A549 (cell line): ENCODE results near the gene RUNDC3A. TPM values are rescaled to one million over a fixed set of nuclear protein-coding genes. Genes with fewer than 3 reads are reported as not detected.
A peak's percentile ranks its signal among the peaks of the same experiment; 100 is the strongest.

Experiments
- ATAC-seq, 2 experiments: fragments of 200-7000 bp in 1 of 2; fragments of >200 bp in 1 of 2; cut with Nextera tagmentation in 1 of 2; cut with Tn5 transposase in 1 of 2; 3 replicates each; pipeline versions ENCODE4 v1.8.0 to v1.9.1; 2018 to 2020; ENCODE audit warnings: mild to moderate bottlenecking in 1 of 2, moderate library complexity in 1 of 2
- CTCF ChIA-PET: fragments of 300-600 bp; sonication (Branson Sonifier 250); formaldehyde crosslinking; extraction: SDS; loops from one replicate; lab custom pipeline; 2021; ENCODE audit warnings: antibody characterized with exemption, inconsistent platforms; lab: Yijun Ruan, JAX
- POLR2A ChIA-PET: fragments of 350-600 bp; formaldehyde crosslinking; extraction: SDS; loops from one replicate; lab custom pipeline; 2021; ENCODE audit warnings: antibody characterized with exemption, inconsistent platforms; lab: Yijun Ruan, JAX
- DNase-seq, 2 experiments: peaks; one replicate each; pipeline versions ENCODE4 v3.0.0 to v3.0.0-alpha.2; 2011 to 2016; ENCODE audit warnings: low read depth in 1 of 2, low spot score in 1 of 2
- FAIRE-seq: peaks from 2 replicates; lab custom pipeline; 2011; peaks lifted over from hg19 to GRCh38; lab: Jason Lieb, UNC
- H3K27ac ChIP-seq, 2 experiments: fragments of >200 bp; sonication (Bioruptor Twin); formaldehyde crosslinking; 3 replicates each; pipeline ENCODE4 v1.5.1; 2016 to 2017
- H3K4me1 ChIP-seq: fragments of >200 bp; sonication (Bioruptor Twin); formaldehyde crosslinking; 3 replicates; pipeline ENCODE4 v1.6.1; 2016
- H3K4me2 ChIP-seq: fragments of >200 bp; sonication (Bioruptor Twin); formaldehyde crosslinking; 3 replicates; pipeline ENCODE4 v1.6.1; 2016
- H3K4me3 ChIP-seq: fragments of >200 bp; sonication (Bioruptor Twin); formaldehyde crosslinking; 3 replicates; pipeline ENCODE4 v1.5.1; 2016
- H3K9me3 ChIP-seq: fragments of >200 bp; sonication (Bioruptor Twin); formaldehyde crosslinking; 3 replicates; pipeline ENCODE4 v1.6.1; 2016
- CBX2 ChIP-seq: fragments of 200-600 bp; sonication (generic); IDR thresholded peaks from 2 replicates; pipeline ENCODE4 v1.6.1; 2016; ENCODE audit warnings: low read depth, mild to moderate bottlenecking, borderline replicate concordance
- CEBPB ChIP-seq, 2 experiments: fragments of >200 bp in 1 of 2; sonication (Bioruptor Twin) in 1 of 2; formaldehyde crosslinking in 1 of 2; IDR thresholded peaks; 2 replicates each; pipeline ENCODE4 v1.6.1; 2012 to 2016
- CHD2 ChIP-seq: fragments of 150-350 bp; IDR thresholded peaks from 2 replicates; pipeline ENCODE4 v1.6.1; 2014; ENCODE audit warnings: low read length; ENCODE audit not compliant: partially characterized antibody
- HEYL ChIP-seq: fragments of 250-450 bp; sonication (Bioruptor Pico); IDR thresholded peaks from 2 replicates; pipeline ENCODE4 v1.8.0; 2021; ENCODE audit warnings: mild to moderate bottlenecking, moderate library complexity
- HOXA7 ChIP-seq: fragments of 250-450 bp; sonication (Bioruptor Pico); IDR thresholded peaks from 2 replicates; pipeline ENCODE4 v1.5.0; 2020; ENCODE audit warnings: mild to moderate bottlenecking, moderate library complexity
- MAZ ChIP-seq: fragments of 150-350 bp; IDR thresholded peaks from 2 replicates; pipeline ENCODE4 v1.6.1; 2014; ENCODE audit warnings: antibody characterized with exemption, low read depth, low read length, borderline replicate concordance
- NPAS2 ChIP-seq: fragments of 250-450 bp; sonication (Bioruptor Pico); IDR thresholded peaks from 2 replicates; pipeline ENCODE4 v1.8.0; 2022; ENCODE audit warnings: mild to moderate bottlenecking, moderate library complexity, borderline replicate concordance
- NR3C1 ChIP-seq: fragments of >200 bp; sonication (Bioruptor Twin); formaldehyde crosslinking; IDR thresholded peaks from 3 replicates; pipeline ENCODE4 v1.6.1; 2017
- POLR2A ChIP-seq: IDR thresholded peaks from 2 replicates; pipeline ENCODE4 v1.6.1; 2012; ENCODE audit warnings: mild to moderate bottlenecking, low read length
- RFX5 ChIP-seq: fragments of 450-650 bp; IDR thresholded peaks from 2 replicates; pipeline ENCODE4 v1.7.1; 2014; ENCODE audit warnings: antibody characterized with exemption, mild to moderate bottlenecking, moderate library complexity
- SREBF2 ChIP-seq: fragments of 450-650 bp; IDR thresholded peaks from 2 replicates; pipeline ENCODE4 v1.6.1; 2014; ENCODE audit warnings: mild to moderate bottlenecking, moderate library complexity
- TP53 ChIP-seq: fragments of 250-450 bp; sonication (Bioruptor Pico); IDR thresholded peaks from 2 replicates; pipeline ENCODE4 v1.5.0; 2021; ENCODE audit warnings: mild to moderate bottlenecking, moderate library complexity
- ZNF302 ChIP-seq: fragments of 250-450 bp; sonication (Bioruptor Pico); IDR thresholded peaks from 2 replicates; pipeline ENCODE4 v1.9.0; 2021; ENCODE audit warnings: inconsistent platforms, mild to moderate bottlenecking, moderate library complexity
- WGBS: methylation state at CpG from one replicate; pipeline ENCODE4 v1.1.6; 2017; ENCODE audit errors: missing lambda C conversion rate; 5-methylcytosine and 5-hydroxymethylcytosine counted together
- polyA plus RNA-seq, 4 experiments: library from polyadenylated mRNA; depleted of rRNA in 3 of 4; stranded (reverse); fragments of >200 nt; fragmentation: RNase III in 1 of 4; extraction: RNeasy Plus Mini Kit Qiagen cat#74134 plus additional on column Dnase treatment in 1 of 4; gene quantifications; 2 replicates in 3 of 4; 3 replicates in 1 of 4; pipeline ENCODE4 v1.2.3, GENCODE V29; 2011 to 2017
- TF ChIP-seq, protein P1 (sequence below): IDR thresholded peaks from 2 replicates; pipeline ENCODE4 v1.6.1; 2012
- TF ChIP-seq, protein P2 (sequence below): IDR thresholded peaks from 2 replicates; pipeline ENCODE4 v1.6.1; 2012; ENCODE audit warnings: low read depth, borderline replicate concordance
- TF ChIP-seq, protein P3 (sequence below): fragments of 200-600 bp; sonication (generic); IDR thresholded peaks from 2 replicates; pipeline ENCODE4 v1.6.1; 2016; ENCODE audit warnings: antibody characterized with exemption, mild to moderate bottlenecking, moderate library complexity
- TF ChIP-seq, protein P4 (sequence below): fragments of >200 bp; sonication (Bioruptor Twin); formaldehyde crosslinking; IDR thresholded peaks from 3 replicates; pipeline ENCODE4 v1.6.1; 2016
- TF ChIP-seq, protein P5 (sequence below): fragments of 150-350 bp; IDR thresholded peaks from 2 replicates; pipeline ENCODE4 v1.6.1; 2014; ENCODE audit warnings: low read depth, mild to moderate bottlenecking, low read length
- TF ChIP-seq, protein P6 (sequence below): fragments of 450-650 bp; IDR thresholded peaks from 2 replicates; pipeline ENCODE4 v1.6.1; 2014; ENCODE audit warnings: antibody characterized with exemption

Gene RUNDC3A
- polyA plus RNA-seq, 2 of the 4 experiments (the other 2 are of a cell fraction), result 0.45 to 0.48 TPM

DNA sequence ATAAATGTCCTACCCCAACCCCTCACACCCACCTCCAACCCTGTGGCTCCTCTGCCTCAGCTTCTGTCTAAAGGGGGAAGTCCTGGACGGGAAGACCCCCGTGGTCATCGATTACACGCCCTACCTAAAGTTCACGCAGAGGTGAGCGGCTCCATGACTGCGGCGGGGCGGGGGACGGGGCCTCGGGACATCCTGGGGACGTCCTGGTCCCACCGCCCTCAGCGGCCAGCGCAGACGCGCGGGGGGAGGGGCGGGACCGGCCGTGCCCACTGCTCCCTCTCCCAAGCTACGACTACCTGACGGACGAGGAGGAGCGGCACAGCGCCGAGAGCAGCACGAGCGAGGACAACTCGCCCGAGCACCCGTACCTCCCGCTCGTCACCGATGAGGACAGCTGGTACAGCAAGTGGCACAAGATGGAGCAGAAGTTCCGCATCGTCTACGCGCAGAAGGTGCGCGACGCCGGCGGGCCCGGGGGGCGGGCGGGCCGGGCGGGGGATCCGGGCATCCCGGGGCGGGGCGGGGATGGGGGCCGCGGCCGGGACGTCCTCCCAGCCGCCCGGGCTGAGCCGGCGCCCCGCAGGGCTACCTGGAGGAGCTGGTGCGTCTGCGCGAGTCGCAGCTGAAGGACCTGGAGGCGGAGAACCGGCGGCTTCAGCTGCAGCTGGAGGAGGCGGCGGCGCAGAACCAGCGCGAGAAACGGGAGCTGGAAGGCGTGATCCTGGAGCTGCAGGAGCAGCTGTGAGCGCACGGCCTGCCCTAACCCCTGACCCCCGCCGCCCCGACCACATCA lies 6.7 kb downstream of the RUNDC3A start:
- TF ChIP-seq CBX2 (no peak), NR3C1 (no peak), MAZ (no peak), SREBF2 (no peak), RFX5 (no peak), POLR2A (no peak), HOXA7 (CRISPR knock-in tag) (no peak), TP53 (CRISPR knock-in tag) (no peak), CHD2 (peak; percentile 78), NPAS2 (no peak), ZNF302 (CRISPR knock-in tag) (no peak), CEBPB (IDR thresholded peaks at IDR 0.05) (no peak), HEYL (CRISPR knock-in tag) (no peak)
- TF ChIP-seq, protein P1, sequence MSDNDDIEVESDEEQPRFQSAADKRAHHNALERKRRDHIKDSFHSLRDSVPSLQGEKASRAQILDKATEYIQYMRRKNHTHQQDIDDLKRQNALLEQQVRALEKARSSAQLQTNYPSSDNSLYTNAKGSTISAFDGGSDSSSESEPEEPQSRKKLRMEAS, result peak; percentile 33; the same call in 1 of the 2 replicates
- TF ChIP-seq, protein P2, sequence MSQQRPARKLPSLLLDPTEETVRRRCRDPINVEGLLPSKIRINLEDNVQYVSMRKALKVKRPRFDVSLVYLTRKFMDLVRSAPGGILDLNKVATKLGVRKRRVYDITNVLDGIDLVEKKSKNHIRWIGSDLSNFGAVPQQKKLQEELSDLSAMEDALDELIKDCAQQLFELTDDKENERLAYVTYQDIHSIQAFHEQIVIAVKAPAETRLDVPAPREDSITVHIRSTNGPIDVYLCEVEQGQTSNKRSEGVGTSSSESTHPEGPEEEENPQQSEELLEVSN, result peak; percentile 52; the same call in 1 of the 2 replicates
- TF ChIP-seq, protein P3, sequence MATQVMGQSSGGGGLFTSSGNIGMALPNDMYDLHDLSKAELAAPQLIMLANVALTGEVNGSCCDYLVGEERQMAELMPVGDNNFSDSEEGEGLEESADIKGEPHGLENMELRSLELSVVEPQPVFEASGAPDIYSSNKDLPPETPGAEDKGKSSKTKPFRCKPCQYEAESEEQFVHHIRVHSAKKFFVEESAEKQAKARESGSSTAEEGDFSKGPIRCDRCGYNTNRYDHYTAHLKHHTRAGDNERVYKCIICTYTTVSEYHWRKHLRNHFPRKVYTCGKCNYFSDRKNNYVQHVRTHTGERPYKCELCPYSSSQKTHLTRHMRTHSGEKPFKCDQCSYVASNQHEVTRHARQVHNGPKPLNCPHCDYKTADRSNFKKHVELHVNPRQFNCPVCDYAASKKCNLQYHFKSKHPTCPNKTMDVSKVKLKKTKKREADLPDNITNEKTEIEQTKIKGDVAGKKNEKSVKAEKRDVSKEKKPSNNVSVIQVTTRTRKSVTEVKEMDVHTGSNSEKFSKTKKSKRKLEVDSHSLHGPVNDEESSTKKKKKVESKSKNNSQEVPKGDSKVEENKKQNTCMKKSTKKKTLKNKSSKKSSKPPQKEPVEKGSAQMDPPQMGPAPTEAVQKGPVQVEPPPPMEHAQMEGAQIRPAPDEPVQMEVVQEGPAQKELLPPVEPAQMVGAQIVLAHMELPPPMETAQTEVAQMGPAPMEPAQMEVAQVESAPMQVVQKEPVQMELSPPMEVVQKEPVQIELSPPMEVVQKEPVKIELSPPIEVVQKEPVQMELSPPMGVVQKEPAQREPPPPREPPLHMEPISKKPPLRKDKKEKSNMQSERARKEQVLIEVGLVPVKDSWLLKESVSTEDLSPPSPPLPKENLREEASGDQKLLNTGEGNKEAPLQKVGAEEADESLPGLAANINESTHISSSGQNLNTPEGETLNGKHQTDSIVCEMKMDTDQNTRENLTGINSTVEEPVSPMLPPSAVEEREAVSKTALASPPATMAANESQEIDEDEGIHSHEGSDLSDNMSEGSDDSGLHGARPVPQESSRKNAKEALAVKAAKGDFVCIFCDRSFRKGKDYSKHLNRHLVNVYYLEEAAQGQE, result peak; percentile 60; the same call in 1 of the 2 replicates
- TF ChIP-seq, protein P4, sequence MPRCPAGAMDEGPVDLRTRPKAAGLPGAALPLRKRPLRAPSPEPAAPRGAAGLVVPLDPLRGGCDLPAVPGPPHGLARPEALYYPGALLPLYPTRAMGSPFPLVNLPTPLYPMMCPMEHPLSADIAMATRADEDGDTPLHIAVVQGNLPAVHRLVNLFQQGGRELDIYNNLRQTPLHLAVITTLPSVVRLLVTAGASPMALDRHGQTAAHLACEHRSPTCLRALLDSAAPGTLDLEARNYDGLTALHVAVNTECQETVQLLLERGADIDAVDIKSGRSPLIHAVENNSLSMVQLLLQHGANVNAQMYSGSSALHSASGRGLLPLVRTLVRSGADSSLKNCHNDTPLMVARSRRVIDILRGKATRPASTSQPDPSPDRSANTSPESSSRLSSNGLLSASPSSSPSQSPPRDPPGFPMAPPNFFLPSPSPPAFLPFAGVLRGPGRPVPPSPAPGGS, result no peak
- TF ChIP-seq, protein P5, sequence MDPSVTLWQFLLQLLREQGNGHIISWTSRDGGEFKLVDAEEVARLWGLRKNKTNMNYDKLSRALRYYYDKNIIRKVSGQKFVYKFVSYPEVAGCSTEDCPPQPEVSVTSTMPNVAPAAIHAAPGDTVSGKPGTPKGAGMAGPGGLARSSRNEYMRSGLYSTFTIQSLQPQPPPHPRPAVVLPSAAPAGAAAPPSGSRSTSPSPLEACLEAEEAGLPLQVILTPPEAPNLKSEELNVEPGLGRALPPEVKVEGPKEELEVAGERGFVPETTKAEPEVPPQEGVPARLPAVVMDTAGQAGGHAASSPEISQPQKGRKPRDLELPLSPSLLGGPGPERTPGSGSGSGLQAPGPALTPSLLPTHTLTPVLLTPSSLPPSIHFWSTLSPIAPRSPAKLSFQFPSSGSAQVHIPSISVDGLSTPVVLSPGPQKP, result no peak
- TF ChIP-seq, protein P6, sequence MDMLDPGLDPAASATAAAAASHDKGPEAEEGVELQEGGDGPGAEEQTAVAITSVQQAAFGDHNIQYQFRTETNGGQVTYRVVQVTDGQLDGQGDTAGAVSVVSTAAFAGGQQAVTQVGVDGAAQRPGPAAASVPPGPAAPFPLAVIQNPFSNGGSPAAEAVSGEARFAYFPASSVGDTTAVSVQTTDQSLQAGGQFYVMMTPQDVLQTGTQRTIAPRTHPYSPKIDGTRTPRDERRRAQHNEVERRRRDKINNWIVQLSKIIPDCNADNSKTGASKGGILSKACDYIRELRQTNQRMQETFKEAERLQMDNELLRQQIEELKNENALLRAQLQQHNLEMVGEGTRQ, result no peak
- 14% methylated on average over 25 of the region's 81 CpGs for WGBS
- CTCF ChIA-PET, result interaction anchor here (0.8 to 14.1 kb wide), 6 partner anchors 15 to 197 kb away, joined by 3 to 159 read pairs (median 5); no protein-coding TSS in a partner anchor
- peak overlapping the region; percentile 51 to 78; a peak in 5 of 6 replicates for H3K27ac ChIP-seq
- H3K4me1 ChIP-seq, result 0 out of 3 replicates have a peak, but pooled peaks cover 4% of the 10 kb centered on the region
- peak; percentile 73 to 93 for DNase-seq
- ATAC-seq, result peak; percentile 64 to 73
- POLR2A ChIA-PET, result interaction anchor here (0.6 to 2.2 kb wide), 6 partner anchors 9 to 115 kb away, joined by 3 to 13 read pairs (median 4); partner anchors contain the start of genes ATXN7L3 and SLC25A39
- H3K4me2 ChIP-seq, result peak overlapping the region; percentile 99
- no peak for FAIRE-seq
- H3K9me3 ChIP-seq, result no peaks in the 10 kb centered on the region
- H3K4me3 ChIP-seq, result peak overlapping the region; percentile 63
